Ishikawa (cell line): Measurements from ENCODE around the gene NXN.

Experiments
- CEBPB ChIP-seq: IDR thresholded peaks from 2 replicates; pipeline ENCODE4 v1.6.1; 2012
- CREB1 ChIP-seq: IDR thresholded peaks from 2 replicates; pipeline ENCODE4 v1.6.1; 2012; ENCODE audit warnings: low read depth
- EGR1 ChIP-seq: IDR thresholded peaks from 2 replicates; pipeline ENCODE4 v1.6.1; 2012
- EP300 ChIP-seq: IDR thresholded peaks from 2 replicates; pipeline ENCODE4 v1.6.1; 2012; ENCODE audit warnings: borderline replicate concordance
- FOXM1 ChIP-seq: IDR thresholded peaks from 2 replicates; pipeline ENCODE4 v1.6.1; 2012; ENCODE audit warnings: low read depth, borderline replicate concordance
- MAX ChIP-seq: IDR thresholded peaks from 2 replicates; pipeline ENCODE4 v1.6.1; 2012
- NFIC ChIP-seq: IDR thresholded peaks from 2 replicates; pipeline ENCODE4 v1.6.1; 2012
- RAD21 ChIP-seq: IDR thresholded peaks from 2 replicates; pipeline ENCODE4 v1.6.1; 2012; ENCODE audit warnings: low read depth
- REST ChIP-seq: IDR thresholded peaks from 2 replicates; pipeline ENCODE4 v1.6.1; 2012; ENCODE audit warnings: low read depth, mild to moderate bottlenecking
- TAF1 ChIP-seq: IDR thresholded peaks from 2 replicates; pipeline ENCODE4 v1.6.1; 2012; ENCODE audit warnings: low read depth, mild to moderate bottlenecking
- TCF12 ChIP-seq: IDR thresholded peaks from 2 replicates; pipeline ENCODE4 v1.6.1; 2012; ENCODE audit warnings: low read depth
- TEAD4 ChIP-seq: IDR thresholded peaks from 2 replicates; pipeline ENCODE4 v1.6.1; 2012
- USF1 ChIP-seq: IDR thresholded peaks from 2 replicates; pipeline ENCODE4 v1.6.1; 2012
- YY1 ChIP-seq: IDR thresholded peaks from 2 replicates; pipeline ENCODE4 v1.6.1; 2012; ENCODE audit warnings: low read depth
- ZBTB7A ChIP-seq: IDR thresholded peaks from 2 replicates; pipeline ENCODE4 v1.6.1; 2012; ENCODE audit warnings: low read depth

Gene NXN

GRCh38 chr17:956905-957304 is 22.7 kb downstream of the NXN start:
- TF ChIP-seq YY1 (no peak), EGR1 (no peak), TAF1 (no peak), NFIC (no peak), MAX (no peak), USF1 (no peak), EP300 (no peak), TEAD4 (no peak), REST (no peak), CEBPB (no peak), ZBTB7A (no peak), FOXM1 (no peak), CREB1 (no peak), RAD21 (no peak), TCF12 (no peak)

GRCh38 chr17:954431-955164 is 25.0 kb downstream of the NXN start:
- 0 out of 2 replicates have a peak, but pooled peaks have one; percentile 9 for TF ChIP-seq TEAD4
- TF ChIP-seq NFIC = no peak
- no peak for TF ChIP-seq REST
- no peak for TF ChIP-seq EGR1
- 0 out of 2 replicates have a peak, but pooled peaks have one; percentile 15 for TF ChIP-seq EP300
- no peak for TF ChIP-seq RAD21
- no peak for TF ChIP-seq USF1
- TF ChIP-seq CEBPB = no peak
- no peak for TF ChIP-seq YY1
- no peak for TF ChIP-seq FOXM1

- TF ChIP-seq TAF1 (no peak), TCF12 (no peak), NFIC (no peak), USF1 (no peak), CEBPB (no peak), MAX (no peak), TEAD4 (no peak), ZBTB7A (no peak), RAD21 (no peak)
Observed at GRCh38 chr17:953767-954166, 25.8 kb downstream of the NXN start.

GRCh38 chr17:951325-952132 is 28.0 kb downstream of the NXN start:
- TF ChIP-seq REST (no peak), CREB1 (no peak), TAF1 (no peak), EGR1 (no peak), CEBPB (peak; percentile 58), TEAD4 (peak; percentile 98), RAD21 (peak; percentile 14), TCF12 (peak; percentile 93), ZBTB7A (peak; percentile 8; the same call in 1 of the 2 replicates), YY1 (no peak), USF1 (no peak), NFIC (peak; percentile 86), MAX (peak; percentile 68), EP300 (peak; percentile 93), FOXM1 (peak; percentile 94)
